ENCODE results near the gene SLA2.
"Not testable (repeated sequence)": the region's sequence is repeated elsewhere in the genome, so short reads cannot be mapped to it uniquely, and the experiment has no call there.

SLA2 gene

DNA sequence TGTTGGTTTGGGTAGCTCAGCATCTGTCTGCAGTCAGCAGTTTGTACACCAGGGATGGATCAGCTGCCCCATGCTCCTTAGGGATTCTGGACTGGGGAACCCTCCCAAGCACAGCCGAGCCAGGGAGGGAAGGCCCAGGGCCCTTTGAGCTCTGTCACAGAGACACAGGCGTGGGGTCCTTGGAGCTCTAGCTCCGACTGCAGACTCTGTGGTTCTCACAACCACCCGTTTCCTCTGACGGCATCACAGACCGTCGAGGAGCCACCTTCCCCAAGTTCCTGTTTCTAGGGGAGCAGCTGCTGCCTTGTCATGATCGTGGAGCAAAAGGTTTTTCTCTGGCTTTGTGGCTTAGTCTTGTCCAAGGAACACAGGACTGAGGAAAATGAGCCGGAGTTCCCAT is at the start of gene SLA2:
Gene SLA2 (minus strand): TSS at position 199 of the 400 bp plus-strand sequence. CDS start 4,861 bp downstream, outside the sequence.
- peak in 3 of 4 experiments; percentile 28 to 52 (median 32) for DNase-seq (ENCODE audit: low read depth in 4 of 4, low spot score in 1 of 4)

GRCh38 chr20:36695467-36695866 is 49.5 kb upstream of the SLA2 start:
- DNase-seq (ENCODE audit: low read depth in 4 of 4, low spot score in 1 of 4) = not testable (repeated sequence)

GRCh38 chr20:36688630-36689029 is 42.6 kb upstream of the SLA2 start:
- no peak for DNase-seq (ENCODE audit: low read depth in 4 of 4, low spot score in 1 of 4)

DNA sequence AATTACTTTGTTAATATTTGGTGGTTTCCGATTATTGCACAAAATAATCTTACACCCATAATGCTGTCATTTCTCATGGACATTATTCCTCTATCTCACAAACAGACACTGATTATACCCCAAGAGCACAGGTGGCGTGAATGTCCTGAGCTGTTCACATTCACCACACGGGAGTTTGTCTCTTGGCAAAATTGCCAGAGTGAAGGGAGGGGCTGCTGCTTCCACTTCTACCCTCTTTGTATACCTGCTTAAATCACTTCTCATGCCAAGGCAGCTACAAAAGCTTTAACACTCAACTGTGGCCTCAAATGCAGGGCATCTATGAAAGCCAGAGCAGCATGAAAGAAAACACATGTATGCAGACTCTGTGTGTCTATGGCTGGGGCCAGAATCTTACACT is 41.9 kb upstream of the SLA2 start:
- no peak for DNase-seq (ENCODE audit: low read depth in 4 of 4, low spot score in 1 of 4)

DNA sequence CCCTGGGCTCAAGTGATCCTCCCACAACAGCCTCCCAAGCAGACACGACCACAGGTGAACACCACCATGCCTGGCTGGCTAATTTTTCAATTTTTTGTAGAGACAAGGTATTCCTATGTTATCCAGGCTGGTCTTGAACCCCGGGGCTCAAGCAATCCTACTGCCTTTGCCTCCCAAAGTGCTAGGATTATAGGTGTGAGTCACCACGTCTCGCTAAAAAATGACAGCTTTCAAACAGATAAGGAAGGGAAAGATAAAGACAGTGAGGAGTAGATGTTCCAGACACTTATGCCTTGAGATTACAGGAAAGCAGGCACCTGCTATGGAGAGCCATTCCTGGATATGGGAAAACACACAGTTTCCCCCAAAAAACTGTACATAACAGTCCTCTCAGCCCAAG is 40.9 kb upstream of the SLA2 start:
- no peak for DNase-seq (ENCODE audit: low read depth in 4 of 4, low spot score in 1 of 4)

GRCh38 chr20:36686504-36686903 is 40.5 kb upstream of the SLA2 start:
- no peak for DNase-seq (ENCODE audit: low read depth in 4 of 4, low spot score in 1 of 4)

DNA sequence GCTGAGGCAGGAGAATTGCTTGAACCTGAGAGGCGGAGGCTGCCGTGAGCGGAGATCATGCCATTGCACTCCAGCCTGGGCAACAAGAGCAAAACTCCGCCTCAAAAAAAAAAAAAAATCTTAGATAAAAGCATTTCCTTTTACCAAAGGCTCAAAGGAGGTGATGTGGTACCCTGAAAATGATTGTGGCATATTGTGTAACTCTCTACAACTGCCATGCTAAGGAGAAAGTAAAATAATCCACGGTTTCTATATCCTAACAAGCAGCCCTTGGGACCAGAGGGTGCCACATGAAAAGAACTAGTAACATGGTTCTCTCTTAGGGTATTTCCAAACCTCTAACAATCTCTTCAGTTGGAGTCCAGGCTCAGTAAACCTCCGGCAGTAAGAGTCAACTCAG is 38.8 kb upstream of the SLA2 start:
- no peak for DNase-seq (ENCODE audit: low read depth in 4 of 4, low spot score in 1 of 4)

- no peak for DNase-seq (ENCODE audit: low read depth in 4 of 4, low spot score in 1 of 4)
Measured at GRCh38 chr20:36682311-36682710, 36.3 kb upstream of the SLA2 start.

- no peak for DNase-seq (ENCODE audit: low read depth in 4 of 4, low spot score in 1 of 4)
Measured at GRCh38 chr20:36677422-36677771, 31.4 kb upstream of the SLA2 start.

- no peak for DNase-seq (ENCODE audit: low read depth in 4 of 4, low spot score in 1 of 4)
Measured at GRCh38 chr20:36676701-36677421, 30.9 kb upstream of the SLA2 start.

DNA sequence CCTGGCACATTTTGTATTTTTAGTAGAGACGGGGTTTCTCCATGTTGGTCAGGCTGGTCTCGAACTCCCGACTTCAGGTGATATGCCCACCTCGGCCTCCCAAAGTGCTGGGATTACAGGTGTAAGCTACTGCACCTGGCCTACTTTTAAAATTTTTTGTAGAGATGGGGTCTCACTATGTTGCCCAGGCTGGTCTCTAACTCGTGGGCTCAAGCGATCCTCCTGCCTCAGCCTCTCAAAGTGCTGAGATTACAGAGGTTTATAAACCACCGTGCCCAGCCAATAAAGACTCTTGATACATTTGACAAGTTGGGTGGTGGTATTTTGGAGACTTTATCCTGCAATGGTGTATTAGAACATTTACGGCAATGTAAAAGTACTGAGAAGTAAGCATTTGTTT is 29.5 kb upstream of the SLA2 start:
- DNase-seq (ENCODE audit: low read depth in 4 of 4, low spot score in 1 of 4) = not testable (repeated sequence)

DNA sequence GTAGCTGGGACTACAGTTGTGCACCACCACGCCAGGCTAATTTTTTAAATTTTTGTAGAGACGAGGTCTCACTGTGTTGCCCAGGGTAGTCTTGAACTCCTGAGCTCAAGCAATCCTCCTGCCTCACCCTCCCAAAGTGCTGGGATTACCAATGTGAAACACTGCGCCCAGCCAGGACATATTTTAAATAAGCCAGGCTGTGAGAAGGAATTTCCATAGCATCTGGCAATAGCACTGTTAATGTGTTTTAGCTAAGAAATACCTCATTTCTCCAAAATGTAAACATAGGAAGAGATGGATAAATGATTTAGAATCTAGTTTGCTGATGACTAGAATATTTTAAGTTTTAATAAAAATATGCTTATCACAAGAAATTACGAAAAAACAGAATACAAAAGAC is 27.0 kb upstream of the SLA2 start:
- DNase-seq (ENCODE audit: low read depth in 4 of 4, low spot score in 1 of 4) = no peak

DNA sequence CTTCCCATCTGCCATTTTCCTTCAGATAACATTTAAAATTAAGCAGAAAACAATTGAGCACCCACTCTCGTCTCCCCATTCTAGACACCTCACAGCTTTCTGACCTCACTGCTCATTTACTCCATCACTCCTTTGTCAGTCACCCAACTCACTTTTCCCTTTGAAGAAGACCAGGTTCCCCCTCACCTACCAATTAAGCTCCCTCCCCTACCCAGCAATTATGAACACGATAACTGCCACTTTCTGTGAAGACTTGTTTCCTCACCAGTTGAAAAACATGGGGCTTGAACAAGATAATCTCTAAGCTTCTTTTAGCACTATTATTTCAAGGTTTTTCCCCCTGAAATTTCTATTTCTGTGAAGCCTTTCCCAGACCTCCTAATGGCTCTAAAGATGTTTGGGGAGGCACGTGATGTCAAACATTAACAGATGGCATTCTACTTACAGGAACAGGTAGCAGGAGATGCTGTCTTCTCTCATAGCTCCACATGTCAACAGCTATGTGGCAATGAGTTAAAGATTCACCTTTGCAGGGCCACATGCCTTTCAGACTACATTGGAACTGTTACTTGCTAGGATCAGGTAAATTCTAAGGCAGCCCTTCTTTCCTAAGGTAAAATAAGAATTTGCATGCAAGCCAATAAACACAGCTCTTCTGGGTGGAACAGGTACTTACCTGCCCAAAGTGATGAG is 24.8 kb upstream of the SLA2 start:
- DNase-seq (ENCODE audit: low read depth in 4 of 4, low spot score in 1 of 4) = no peak

GRCh38 chr20:36666181-36666740 is 20.3 kb upstream of the SLA2 start:
- DNase-seq (ENCODE audit: low read depth in 4 of 4, low spot score in 1 of 4) = no peak

- DNase-seq (ENCODE audit: low read depth in 4 of 4, low spot score in 1 of 4) = no peak
Measured at GRCh38 chr20:36663031-36663430, 17.0 kb upstream of the SLA2 start.

GRCh38 chr20:36658300-36658699 is 12.3 kb upstream of the SLA2 start:
- DNase-seq (ENCODE audit: low read depth in 4 of 4, low spot score in 1 of 4) = no peak

GRCh38 chr20:36656733-36657132 is 10.7 kb upstream of the SLA2 start:
- DNase-seq (ENCODE audit: low read depth in 4 of 4, low spot score in 1 of 4) = no peak

DNA sequence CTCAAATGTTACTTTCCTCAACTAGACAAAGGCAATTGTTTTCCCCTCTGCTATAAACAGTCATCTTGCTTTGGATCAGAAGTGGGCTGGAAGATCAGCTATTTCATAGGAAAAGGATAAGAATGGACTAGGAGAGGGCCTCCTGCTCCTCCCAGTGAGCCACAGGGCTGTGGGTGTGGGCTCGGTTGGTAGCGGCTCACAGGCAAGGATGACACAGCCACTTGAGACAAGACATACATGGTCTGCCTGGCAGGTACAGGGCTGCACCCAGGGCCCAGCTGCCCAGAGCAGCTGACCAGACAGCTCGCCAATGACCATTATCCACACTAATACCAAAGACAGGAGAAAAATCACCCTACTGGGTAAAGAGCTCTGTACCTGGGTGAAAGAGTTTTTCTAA is 9.0 kb upstream of the SLA2 start:
- DNase-seq (ENCODE audit: low read depth in 4 of 4, low spot score in 1 of 4) = no peak

DNA sequence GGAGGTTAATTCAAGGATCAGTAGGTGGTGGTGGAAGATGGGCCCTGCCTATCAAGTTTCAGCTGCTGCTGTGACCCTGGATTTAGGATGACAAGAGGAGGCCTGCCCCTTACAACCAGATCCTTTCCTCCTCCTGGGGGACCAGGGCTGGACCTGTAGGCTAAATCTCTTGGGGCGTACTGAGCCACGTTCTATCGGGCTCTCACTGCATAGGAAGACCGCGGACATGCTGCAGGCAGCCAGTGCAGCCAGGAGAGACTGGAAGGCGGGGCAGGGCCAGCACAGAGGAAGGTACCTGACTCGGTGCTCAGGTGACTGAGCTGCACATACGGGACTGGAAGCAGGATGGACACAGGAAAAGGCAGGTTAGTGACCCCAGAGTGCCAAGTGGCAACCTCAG is 8.5 kb upstream of the SLA2 start:
- DNase-seq (ENCODE audit: low read depth in 4 of 4, low spot score in 1 of 4) = no peak

DNA sequence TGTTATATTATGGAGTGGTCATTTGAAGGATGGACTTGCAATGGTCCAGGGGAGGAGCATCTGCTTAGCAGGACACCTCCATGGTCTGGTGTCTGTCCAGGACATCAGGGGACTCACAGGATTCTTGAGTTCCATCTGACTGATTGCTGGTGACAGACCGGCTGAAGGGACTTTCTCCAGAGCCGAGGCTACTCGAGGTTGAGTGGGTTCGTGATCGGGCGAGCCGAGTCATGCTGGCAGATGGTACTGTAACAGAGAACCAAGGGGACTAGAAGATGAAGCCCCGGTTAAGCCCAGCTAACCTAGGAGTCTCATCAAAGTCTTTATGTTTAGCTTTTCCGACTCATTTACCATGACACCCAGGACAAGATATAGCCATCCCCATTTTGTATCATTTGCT is 7.5 kb upstream of the SLA2 start:
- DNase-seq (ENCODE audit: low read depth in 4 of 4, low spot score in 1 of 4) = no peak

- no peak for DNase-seq (ENCODE audit: low read depth in 4 of 4, low spot score in 1 of 4)
Measured at GRCh38 chr20:36647196-36648121, 1.5 kb upstream of the SLA2 start.

GRCh38 chr20:36646678-36647077 is 682 bp upstream of the SLA2 start:
- no peak for DNase-seq (ENCODE audit: low read depth in 4 of 4, low spot score in 1 of 4)
